ENCODE measurements around the gene POPDC2.
"Not testable (repeated sequence)": the region's sequence is repeated elsewhere in the genome, so short reads cannot be mapped to it uniquely, and the experiment has no call there.

POPDC2 gene

DNA sequence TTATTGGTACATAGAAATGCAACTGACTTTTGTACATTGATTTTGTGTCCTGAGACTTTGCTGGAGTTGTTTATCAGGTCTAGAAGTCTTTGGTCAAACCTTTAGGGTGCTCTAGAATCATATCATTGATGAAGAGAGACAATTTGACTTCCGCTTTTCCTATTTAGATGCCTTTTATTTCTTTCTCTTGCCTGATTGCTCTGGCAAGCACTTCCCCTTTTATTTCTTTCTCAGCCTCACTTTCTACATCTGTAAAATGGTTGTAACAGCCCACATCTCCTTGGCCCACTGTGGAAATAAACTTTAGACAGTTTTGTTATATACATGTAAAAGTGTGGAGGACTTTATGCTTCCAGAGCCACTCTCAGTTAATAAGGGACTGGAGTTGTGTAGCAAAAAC, 48.7 kb downstream of the POPDC2 start:
- no peak for DNase-seq

DNA sequence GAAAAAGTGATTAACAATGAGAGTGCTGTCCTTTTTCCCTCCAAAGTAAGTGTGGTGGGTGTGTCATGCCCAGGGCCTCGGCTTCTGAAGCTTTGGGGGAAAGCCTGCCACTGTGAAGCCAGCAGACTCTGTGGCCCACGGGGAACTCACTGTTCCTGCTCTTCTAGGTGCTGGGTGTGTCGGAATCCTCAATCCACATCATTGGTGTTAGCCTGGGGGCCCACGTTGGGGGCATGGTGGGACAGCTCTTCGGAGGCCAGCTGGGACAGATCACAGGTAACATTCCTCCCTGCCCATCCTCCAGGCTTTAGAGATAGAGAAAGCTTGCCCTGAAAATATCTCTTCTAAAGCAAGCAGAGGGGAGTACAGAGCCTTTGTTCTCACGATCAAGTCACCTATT, 51.1 kb downstream of the POPDC2 start:
- no peak for DNase-seq

DNA sequence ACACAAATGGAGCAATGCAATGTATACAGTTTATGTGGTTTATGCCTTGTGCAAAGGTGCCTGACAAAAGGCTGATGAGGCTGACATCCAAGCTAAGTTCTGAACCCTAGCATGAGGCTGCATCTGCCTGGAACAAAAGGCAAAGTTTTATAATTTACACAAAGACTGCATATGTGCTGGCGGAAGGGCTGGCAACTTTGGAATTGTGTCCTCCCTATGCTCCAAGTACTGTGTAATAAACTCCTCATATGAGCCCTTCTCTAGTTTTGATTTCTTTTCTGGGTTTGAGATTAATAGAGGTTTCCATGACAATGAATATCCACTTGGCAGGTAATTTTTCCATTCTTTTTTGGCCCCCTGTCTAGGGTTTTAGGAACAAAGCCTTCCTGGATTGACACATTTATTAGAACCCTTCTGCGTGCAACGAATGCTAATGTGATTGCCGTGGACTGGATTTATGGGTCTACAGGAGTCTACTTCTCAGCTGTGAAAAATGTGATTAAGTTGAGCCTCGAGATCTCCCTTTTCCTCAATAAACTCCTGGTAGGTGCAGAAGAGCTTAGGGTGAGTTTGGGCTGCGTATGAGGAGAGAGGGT, 51.9 kb downstream of the POPDC2 start:
- no peak for DNase-seq

DNA sequence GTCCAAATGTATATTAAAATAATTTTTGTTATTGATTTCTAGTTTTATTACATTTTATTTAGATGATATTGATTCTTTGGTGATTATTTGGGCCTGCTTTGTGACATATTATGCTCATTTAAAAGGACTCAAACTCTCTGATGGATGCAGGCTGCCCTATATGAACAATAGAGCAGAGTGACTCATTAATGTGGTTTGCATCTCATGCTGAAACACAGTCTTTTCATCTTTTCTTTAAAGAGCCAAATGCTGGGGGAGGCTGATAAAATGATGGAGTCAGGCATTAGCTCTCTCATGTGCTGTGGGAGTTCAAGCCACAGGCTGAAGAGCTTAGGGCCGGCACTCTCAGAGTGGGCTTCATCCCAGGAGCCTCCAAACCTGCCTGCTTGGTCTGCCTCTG, 55.5 kb downstream of the POPDC2 start:
- DNase-seq: no peak

DNA sequence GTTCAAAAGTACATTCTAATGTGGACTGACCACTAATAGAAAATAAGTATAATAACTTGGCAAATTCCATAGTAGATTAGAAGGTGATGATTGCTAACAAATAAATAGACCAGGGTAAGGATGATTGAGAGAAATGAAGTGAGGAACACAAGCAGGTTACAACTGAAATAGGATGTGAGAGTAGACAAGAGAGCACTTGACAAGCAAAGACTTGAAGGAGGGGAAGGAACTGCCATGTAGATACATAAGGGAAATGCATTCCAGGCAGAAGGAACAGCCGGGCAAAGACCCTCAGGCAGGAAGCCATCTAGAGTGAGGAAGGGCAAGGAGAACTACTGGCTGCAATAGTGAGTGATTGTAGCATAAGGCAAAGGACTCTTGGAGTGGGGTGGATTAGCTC, 57.7 kb downstream of the POPDC2 start:
- no peak for DNase-seq

DNA sequence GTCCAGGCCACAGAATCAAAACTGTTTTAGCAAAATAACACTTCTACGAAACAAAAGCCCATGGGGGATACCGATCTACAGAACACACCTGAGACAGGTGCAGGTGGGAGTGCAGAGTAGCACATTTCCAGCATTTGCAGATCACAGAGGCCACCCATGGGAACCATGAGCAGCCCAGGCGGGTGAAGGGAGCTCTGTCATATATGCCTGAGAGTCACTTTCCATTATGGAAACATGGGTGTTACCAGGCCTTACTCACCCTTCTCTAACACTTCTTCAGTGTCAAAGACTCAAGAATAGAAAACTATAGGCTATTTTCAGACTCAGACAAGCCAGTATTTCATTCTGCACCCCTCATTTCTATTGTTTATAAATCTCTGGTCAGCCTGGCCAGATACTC, 59.2 kb downstream of the POPDC2 start:
- no peak for DNase-seq

DNA sequence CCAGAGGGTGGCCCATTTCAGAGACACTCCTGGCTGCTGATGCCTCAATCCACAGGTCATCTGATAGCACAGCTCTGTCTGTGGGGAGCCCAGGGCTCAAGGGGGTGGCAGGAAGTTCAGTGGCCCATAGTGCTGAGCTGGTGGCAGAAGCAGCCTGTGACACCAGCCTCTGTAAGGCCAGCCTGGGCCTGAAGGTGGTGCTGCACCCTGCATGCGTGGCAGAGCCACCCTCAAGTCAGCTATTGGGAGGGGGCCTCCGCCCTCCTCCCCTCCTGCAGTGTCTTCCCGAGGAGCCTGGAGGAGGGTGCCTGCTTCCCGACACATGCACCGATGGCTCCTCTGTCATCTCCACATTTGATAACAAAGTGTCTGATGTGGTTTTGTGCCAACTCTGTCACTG, 59.7 kb downstream of the POPDC2 start:
- no peak for DNase-seq

DNA sequence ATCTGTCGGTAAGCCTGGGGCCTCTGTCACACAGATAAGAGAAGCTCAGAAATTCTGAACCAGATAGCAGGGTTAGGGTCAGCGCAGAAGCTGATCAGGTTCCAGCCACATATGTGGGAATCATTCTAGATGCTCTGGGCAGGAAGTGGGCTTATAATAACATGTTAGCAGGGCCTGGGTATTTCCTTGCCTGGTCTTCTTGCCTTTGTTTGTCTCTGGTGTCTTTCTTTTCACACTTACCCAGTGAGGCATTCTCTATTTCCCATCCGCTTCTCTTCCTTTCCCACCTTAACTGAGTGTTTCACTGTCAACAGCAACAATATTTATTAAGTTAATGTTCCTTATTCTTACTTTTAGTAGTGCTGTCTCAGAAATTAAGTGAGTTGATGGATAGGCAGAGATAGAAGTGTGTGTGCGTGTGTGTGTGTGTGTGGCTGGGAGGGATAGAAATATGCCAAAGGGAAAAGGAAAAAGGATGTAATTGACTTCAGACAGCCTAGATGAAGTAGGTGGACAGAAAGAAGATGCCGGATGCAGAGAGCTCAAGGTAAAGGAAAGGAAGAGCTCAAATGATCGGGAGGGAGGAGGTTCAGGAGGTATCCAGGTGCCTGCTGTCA, 60.7 kb downstream of the POPDC2 start:
- DNase-seq: no peak

DNA sequence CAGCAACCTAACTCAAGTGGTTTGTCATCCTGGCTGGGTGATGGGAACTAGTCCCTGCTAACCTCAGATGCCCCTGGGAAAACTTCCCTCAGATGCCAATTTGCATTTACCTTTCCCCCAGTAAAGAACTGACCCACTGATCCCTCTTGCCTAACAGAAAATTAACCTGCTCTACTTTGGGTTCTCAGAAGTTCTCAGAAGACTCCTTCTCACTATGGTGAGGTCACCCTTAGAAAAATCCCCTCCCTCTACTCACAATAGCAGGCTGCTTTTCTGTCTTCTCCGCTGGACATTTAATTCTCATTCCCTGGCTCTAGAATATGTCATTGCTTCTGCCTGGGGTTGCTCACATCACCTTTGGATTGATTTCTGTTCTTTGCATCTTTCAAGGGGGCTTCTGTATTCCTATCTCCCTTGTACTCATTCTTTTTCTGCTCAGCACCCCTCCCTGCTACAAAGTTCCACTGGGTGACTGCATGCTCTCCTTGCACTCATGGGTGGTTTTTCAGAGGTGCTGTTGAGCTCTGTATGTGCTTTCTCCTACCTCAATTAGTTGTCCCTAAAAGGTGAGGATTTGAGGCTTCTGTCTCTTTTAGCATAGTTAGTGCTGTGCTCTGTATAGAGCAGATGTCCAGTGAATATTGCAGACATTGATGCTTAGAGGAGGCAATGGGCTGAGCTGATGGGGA, 61.8 kb downstream of the POPDC2 start:
- DNase-seq: no peak

DNA sequence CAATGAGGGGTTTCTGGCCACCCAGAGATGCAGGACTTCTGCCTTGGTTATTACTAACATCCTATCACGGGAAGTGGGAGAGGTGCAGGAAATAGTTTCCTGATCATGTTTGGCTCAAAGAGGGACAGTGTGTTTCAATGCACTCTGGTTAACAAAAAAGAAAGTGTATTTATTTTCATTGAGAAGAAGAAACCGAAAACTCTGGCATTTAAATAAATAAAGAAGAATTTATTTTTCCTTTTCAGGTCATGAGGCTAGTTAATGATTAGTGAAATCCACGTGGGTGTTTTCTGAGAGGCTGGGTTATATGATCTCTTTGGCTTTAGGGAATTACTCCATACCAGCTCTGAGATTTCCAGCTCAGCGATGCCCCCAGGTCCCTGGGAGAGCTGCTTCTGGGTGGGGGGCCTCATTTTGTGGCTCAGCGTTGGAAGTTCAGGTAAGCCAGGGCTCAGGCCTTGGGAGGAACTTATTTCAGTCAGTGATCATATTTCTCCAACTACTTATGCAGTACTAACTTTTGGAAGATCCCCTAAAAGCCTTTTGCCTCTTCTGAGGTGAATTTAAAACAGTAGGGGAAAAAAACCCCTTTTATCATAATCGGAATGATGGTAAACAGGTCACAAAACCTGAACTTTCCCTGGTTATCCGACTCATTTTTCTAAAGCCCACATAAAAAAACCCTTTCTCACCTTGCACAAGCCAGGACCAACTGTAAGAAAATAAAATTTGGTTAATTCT, 62.7 kb downstream of the POPDC2 start, which contains the start of gene PLA1A:
Gene PLA1A, plus strand, starts transcription at position 338 of the 741 bp plus-strand sequence. Its CDS starts 29 bp downstream, at position 367.
- no peak for DNase-seq

DNA sequence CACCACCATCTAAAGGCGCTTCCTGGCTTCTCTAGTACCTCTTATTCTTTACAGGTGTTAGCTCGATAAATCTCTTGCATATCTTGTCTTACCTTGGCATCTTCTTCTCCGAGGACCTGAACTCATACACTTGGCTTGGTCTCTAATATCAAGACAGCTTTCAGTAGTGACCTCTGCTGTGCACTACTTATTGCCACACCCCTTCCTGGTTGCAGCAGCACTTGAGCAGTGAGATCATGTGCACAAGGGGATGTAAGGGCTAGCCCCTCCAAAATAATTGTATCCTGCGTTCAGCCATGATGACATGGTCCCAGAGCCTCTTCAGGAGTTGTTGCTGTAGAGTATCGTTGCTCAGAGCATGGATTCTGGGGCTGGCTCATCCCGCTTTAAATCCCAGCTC, 64.0 kb downstream of the POPDC2 start:
- DNase-seq: no peak

DNA sequence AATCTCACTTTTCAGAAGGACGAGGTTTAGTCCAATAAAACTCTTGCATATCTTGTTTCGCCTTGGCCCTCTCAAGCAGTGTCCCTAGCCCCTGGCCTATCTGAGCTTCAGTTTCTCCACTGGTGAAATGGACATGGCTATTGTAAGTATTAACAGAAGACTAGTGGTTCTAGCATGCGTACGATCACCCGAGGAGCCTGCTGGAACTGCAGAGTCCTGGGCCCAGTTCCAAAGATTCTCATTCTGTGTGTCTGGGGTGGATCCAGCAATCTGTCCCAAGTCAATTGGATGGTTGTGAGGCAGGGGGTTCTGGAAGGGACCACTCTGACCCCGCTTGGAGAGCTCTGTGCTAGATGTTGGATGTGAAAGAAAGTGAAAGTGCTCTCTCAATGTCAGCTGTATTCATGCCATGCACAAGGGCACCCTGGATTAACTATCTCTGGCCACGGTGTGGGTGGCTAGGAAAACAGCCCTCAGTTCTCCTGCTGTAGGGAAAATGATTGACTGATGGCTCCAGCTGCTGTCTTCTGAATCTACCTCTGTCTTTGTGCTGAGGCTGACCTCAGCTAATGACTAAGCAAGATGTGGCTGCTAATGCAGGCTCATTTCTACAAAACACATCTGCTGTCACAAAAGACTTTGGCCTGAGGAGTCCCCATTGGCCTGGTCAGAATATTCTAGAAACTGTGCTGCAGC, 64.6 kb downstream of the POPDC2 start:
- DNase-seq: no peak

DNA sequence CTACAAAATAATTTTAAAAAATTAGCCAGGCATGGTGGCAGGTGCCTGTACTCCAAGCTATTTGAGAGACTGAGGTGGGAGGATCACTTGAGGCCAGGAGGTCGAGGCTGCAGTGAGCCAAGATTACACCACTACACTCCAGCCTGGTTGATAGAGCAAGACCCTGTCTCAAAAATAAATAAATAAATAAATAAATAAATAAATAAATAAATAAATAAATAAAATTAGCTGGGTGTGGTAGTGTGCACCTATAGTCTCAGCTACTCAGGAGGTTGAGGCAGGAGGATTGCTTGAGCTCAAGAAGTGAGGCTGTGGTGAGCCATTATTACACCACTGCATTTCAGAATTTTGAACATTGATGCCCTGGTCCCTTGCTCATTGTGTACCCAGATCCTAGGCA, 65.5 kb downstream of the POPDC2 start:
- DNase-seq: not testable (repeated sequence)

DNA sequence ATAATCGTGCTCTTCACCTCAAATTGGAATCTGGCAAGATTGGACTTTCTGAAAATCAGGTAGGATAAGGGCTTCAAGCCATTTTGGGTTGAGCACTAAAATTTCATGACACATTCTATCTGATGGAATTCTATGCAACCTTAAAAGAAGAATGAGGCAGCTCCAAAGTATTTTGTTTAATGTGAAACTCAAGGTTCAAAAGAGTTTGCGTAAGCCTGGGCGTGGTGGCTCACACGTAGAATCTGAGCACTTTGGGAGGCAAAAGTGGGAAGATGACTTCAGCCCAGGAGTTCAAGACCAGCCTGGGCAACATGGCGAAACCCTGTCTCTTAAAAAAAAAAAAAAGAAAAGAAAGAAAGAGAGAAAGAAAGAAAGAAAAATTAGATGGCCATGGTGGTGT, 66.3 kb downstream of the POPDC2 start:
- no peak for DNase-seq

DNA sequence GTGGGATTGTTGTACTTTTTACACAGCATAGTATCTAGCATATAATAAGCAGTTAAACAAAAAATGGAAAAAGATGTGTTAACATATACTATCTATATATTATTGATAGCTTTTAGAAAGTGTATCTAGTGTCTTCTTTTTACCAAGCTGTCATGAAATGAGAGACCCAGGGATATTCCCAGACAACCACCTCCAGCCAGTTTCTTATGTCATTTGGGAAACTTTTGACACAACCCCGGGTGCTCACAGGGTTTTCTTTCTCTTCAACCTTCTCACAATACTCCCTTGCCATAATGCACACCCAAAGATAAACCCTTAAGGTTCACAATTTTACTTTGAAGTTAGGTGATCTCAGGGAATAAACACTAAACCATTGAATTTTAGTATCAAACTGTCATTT, 67.5 kb downstream of the POPDC2 start:
- no peak for DNase-seq
